ENCODE data around the gene OR4K15.
A peak's percentile ranks its signal among the peaks of the same experiment; 100 is the strongest.
"Not testable (repeated sequence)": the region's sequence is repeated elsewhere in the genome, so short reads cannot be mapped to it uniquely, and the experiment has no call there.

Gene OR4K15, protein sequence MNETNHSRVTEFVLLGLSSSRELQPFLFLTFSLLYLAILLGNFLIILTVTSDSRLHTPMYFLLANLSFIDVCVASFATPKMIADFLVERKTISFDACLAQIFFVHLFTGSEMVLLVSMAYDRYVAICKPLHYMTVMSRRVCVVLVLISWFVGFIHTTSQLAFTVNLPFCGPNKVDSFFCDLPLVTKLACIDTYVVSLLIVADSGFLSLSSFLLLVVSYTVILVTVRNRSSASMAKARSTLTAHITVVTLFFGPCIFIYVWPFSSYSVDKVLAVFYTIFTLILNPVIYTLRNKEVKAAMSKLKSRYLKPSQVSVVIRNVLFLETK

DNA sequence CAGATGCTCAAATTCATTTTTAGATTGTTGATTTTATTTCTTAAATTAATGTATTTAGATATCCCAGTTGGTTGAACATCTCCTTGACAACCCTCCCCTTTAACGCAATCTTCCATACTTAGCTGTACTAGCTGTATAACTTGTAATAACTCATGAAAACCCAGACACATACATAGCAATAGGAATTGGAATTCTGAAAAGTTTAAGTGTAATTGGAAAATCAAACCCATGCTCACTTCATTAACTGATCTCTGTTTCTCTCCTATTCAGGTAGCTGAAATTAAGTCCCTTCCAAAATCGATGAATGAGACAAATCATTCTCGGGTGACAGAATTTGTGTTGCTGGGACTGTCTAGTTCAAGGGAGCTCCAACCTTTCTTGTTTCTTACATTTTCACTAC, at the start of gene OR4K15:
Gene OR4K15 (plus strand): TSS at position 301 of the 400 bp plus-strand sequence. CDS start 0 bp downstream, at position 301.
- DNase-seq (ENCODE audit: low spot score): no peak

DNA sequence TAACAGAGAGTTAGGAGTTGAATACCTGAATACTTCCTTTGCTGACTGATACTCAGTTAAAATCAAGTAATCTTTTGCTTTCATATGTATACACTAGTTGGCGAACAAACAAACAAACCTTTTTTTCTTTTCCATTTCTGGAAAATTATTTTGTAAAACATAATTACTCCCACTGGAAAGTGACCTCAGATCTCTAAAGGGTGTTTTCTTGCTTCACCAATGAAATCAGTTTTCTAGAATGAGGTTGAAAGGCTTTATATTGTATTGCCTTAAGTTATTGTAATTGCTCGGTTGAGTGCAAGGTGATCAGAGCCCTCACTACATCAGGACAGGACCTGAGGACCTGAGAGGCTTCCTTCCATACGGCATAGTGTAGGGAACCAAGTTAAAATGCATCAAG, 44.8 kb upstream of the OR4K15 start, which contains the start of gene OR4K1:
Gene OR4K1 (plus strand): TSS at position 301 of the 400 bp plus-strand sequence. CDS start 4,750 bp downstream, outside the sequence.
- no peak for DNase-seq (ENCODE audit: low spot score)

DNA sequence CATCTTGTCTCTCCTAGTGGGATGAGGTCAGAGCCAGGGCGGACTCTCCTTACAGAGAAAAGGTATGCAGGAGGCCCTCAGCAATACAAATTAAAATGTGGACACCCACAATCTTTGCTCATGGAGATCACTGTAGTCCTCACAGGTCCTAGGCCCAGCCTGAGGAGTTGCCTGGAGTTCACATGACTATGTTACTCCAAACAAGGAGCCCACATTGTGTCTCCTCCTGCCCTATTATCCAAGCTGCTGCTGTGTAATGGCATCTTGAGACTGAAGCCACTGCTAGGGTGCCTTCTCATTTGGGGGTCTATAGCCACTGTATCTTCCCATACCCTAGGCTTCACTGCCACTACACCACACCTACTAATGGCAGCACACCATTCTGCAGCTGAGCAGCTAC, 33.7 kb upstream of the OR4K15 start:
- DNase-seq (ENCODE audit: low spot score): no peak

DNA sequence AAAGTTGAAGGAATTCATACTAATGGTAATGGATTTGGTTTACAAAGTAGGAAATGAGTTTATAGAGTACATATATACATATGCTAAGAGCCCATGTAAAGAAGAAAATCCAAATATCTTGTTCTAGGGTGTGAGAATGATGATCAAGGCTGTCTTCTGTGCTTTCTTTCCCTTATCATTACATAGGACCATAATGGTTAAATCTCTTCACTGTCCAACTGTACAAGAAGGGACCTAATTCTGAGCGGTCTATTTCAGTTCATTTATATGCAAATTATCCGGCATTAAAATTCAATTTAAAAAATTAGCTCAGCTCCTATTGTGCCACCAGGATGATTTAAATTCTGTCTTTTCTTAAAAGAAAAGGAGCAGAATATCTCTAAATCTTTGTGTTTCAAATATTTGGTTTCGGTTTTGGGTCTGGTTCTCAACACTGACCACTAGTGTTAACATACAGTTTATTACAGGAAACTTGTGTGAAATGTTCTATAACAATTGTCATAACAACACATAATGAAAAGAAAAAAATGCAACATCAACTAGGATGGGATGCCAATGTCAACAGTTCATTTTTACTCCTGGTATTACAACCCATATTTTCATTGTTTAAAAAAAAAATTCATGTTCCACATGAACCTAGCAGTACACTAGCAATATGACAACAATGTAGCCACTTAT, 27.8 kb upstream of the OR4K15 start:
- no peak for DNase-seq (ENCODE audit: low spot score)

DNA sequence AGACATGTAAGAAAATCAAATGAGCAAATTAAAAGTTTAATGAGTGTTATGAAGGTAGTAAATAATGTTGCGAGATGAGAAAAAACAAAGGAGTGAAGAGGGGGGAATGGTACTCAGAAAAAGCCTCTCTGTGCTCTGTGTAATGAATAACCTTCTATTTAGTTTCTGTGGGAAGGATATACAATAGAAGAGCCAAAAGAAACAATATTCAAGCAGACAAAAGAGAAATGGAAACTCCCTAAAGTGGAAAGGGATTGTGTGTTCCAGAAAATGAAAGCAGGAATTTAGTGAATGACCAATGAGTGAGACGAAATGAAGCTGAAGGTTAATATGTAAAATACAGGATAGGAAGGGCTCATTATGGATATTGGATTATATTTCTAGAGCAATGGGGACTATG, 26.2 kb upstream of the OR4K15 start:
- DNase-seq (ENCODE audit: low spot score): no peak

DNA sequence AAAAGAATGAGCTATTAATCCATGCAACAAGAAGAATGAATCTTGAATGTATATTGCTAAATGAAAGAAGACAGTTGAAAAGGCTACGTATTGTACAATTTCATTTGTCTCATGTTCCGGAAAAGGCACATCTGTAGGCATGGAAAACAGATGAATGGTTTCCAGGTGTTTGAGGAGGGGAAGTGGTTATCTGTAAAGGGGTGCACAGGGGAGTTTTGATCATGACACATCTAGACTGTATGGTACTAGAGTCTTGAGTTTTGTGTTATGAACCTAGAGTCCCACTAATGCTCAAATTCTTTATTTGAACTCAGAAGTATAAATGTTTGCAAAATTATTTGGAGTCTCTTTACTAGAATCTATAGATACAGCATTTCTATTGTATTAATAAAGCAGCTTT, 5.7 kb upstream of the OR4K15 start:
- DNase-seq (ENCODE audit: low spot score): not testable (repeated sequence)

DNA sequence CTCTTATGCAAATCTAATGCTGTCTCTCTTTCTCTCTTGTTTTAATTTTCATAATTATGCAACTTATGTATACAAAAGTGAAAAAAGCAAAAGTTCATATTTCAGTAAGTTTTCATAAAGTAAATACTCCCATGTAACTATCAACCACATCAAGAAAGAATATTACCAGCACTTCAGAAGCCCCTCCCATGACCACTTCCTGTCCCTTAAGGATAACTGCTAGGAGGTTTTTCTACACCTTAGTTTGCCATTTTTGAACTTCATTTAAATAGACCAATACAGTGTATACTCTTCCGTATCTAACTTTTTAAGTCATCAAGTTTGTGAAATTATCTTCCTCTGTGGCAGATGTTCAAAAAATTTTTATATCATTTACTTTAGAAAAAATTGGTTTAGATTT, 547 bp upstream of the OR4K15 start:
- DNase-seq (ENCODE audit: low spot score): peak; percentile 64

DNA sequence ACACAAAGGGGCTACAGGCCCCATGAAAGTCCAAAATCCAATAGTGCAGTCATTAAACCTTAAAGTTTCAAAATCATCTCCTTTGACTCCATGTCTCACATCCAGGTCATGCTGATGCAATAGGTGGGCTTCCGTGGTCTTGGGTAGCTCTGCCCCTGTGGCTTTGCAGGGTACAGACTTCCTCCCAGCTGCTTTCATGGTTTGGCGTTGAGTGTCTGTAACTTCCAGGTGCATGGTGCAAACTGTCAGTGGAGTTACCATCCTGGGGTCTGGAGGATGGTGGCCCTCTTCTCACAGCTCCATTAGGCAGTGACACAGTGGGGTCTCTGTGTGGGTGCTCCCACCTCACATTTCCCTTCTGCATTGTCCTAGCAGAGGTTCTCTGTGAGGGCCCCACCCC, 18.0 kb downstream of the OR4K15 start:
- no peak for DNase-seq (ENCODE audit: low spot score)

DNA sequence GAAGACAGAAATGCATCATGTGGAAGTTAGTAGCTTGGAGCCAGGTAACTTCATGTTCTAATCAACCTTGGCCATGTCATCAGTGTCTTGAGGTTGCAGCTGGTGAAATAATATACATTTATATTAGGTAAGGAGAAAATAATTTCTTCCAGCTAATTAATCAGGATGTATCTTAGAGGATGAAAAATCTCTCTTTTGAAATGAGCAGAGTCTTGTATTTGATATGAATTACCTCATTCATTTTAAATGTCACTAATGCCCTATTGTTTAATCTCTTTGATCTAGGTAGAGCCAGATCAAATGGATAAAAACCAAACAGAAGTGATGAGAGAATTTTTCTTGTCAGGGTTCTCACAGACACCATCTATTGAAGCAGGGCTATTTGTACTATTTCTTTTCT, 26.5 kb downstream of the OR4K15 start, which contains the start of gene OR4Q2:
Gene OR4Q2 (plus strand): TSS at position 301 of the 400 bp plus-strand sequence.
- DNase-seq (ENCODE audit: low spot score): no peak

DNA sequence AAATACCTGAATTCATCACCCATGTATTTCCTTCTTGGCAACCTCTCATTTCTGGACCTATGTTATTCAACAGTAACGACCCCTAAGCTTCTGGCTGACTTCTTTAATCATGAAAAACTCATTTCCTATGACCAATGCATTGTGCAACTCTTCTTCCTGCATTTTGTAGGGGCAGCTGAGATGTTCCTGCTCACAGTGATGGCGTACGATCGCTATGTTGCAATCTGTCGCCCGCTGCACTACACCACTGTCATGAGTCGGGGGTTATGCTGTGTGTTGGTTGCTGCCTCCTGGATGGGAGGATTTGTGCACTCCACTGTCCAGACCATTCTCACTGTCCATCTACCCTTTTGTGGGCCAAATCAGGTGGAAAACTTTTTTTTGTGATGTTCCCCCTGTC, 26.9 kb downstream of the OR4K15 start:
- no peak for DNase-seq (ENCODE audit: low spot score)

DNA sequence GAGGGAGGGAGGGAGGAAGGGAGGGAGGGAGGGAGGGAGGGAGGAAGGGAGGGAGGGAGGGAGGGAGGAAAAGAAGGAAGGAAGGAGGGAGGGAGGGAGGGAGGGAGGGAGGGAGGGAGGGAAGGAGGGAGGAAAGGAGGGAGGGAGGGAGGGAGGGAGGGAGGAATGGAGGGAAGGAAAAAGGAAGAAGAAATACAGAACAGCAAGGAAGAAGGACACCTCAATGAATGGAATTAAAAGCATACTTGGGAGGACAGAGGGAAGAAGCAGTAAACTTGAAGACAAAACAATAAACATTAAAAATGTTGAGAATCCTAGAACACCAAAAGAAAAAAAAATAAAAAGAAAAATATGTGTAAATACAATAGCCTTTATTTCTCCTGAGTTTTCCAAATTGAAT, 32.8 kb downstream of the OR4K15 start:
- no peak for DNase-seq (ENCODE audit: low spot score)

DNA sequence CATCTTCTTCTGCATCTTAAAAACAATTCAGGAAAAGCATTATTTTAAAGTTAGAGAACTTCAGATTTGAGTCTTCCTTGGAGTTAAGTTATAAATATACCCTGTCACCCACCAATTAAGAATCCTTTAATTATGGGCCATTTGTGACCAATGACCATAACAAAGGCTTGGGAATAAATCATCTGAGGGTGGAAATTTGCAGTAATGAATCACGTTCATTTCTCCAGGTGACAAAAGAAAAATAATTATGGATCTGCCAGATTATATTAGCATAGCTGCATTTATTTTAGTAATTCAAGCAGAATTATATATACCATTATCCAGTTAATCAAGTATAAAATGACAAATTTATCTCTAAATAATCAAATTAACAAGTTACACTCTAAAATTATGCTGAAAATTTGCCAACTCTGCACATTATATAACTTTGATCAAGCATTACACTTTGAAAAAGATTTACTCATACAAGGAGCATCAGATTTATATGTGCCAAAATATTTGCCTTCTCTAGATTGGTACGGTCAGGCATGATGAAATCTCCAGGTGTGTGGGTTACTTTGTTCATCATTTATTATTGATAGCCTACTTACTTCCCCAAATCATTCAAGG, 44.0 kb downstream of the OR4K15 start, which contains the start of gene OR4K14:
Gene OR4K14 (minus strand): TSS at position 51 of the 609 bp plus-strand sequence. CDS start 4,114 bp downstream, outside the sequence.
- DNase-seq (ENCODE audit: low spot score): no peak

Data from CD4-positive, alpha-beta T cell treated with Interleukin-6 at 100 ng/mL for 8 hours (primary cell).